ENCODE measurements around the gene TMEM52.

The TMEM52 gene

GRCh38 chr1:1903224-1903623 lies 15.9 kb downstream of the TMEM52 start:
- TF ChIP-seq GATA2 (IDR thresholded peaks at IDR 0.05; ENCODE audit: low read depth, low read length) (no peak), GATA3 (IDR thresholded peaks at IDR 0.05; ENCODE audit: low read depth, low read length) (no peak)

GRCh38 chr1:1901641-1902294 lies 17.3 kb downstream of the TMEM52 start:
- TF ChIP-seq GATA3 (IDR thresholded peaks at IDR 0.05; ENCODE audit: low read depth, low read length) (no peak), GATA2 (IDR thresholded peaks at IDR 0.05; ENCODE audit: low read depth, low read length) (no peak)

DNA sequence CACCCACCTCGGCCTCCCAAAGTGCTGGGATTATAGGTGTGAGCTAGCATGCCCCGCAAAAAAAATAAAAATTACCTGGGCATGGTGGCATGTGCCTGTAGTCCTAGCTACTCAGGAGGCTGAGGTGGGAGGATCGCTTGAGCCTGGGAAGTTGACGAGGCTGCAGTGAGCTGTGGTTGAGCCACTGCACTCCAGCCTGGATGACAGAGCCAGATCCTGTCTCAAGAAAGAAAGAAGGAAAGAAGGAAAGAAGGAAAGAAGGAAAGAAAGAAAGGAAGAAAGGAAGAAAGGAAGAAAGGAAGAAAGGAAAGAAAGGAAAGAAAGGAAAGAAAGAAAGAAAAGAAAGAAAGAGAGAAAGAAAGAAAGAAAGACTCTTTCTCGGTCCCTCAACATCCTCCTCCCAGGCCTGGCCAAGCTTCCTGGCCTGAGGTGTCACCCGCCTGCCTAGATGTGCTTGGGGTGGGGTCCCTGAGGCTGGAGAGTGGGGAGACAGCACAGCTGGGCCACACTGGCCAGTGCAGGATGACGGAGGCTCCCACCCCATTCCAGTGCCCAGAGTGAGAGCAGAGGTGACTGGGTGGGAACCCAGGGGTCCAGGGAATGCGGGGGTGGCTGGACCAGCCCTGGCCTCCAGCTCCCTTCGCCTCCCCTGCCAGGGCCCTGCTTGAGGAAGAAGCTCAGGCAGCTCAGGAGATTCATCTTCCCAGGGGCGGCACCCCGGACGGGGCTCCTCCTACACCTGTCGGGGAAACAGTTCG lies 18.0 kb downstream of the TMEM52 start:
- TF ChIP-seq GATA2 (IDR thresholded peaks at IDR 0.05; ENCODE audit: low read depth, low read length), result no peak
- TF ChIP-seq GATA3 (IDR thresholded peaks at IDR 0.05; ENCODE audit: low read depth, low read length), result no peak

GRCh38 chr1:1899967-1900327 lies 19.1 kb downstream of the TMEM52 start:
- TF ChIP-seq GATA3 (IDR thresholded peaks at IDR 0.05; ENCODE audit: low read depth, low read length), result no peak
- no peak for TF ChIP-seq GATA2 (IDR thresholded peaks at IDR 0.05; ENCODE audit: low read depth, low read length)

- TF ChIP-seq GATA3 (IDR thresholded peaks at IDR 0.05; ENCODE audit: low read depth, low read length) (no peak), GATA2 (IDR thresholded peaks at IDR 0.05; ENCODE audit: low read depth, low read length) (no peak)
These were observed 19.7 kb downstream of the TMEM52 start for GRCh38 chr1:1899266-1899966.

- TF ChIP-seq GATA2 (IDR thresholded peaks at IDR 0.05; ENCODE audit: low read depth, low read length) (no peak), GATA3 (IDR thresholded peaks at IDR 0.05; ENCODE audit: low read depth, low read length) (no peak)
These were observed 20.7 kb downstream of the TMEM52 start for GRCh38 chr1:1898246-1898933.

- no peak for TF ChIP-seq GATA2 (IDR thresholded peaks at IDR 0.05; ENCODE audit: low read depth, low read length)
- no peak for TF ChIP-seq GATA3 (IDR thresholded peaks at IDR 0.05; ENCODE audit: low read depth, low read length)
These were observed 23.4 kb downstream of the TMEM52 start for GRCh38 chr1:1895456-1896336.

GRCh38 chr1:1895060-1895418 lies 24.0 kb downstream of the TMEM52 start:
- TF ChIP-seq GATA2 (IDR thresholded peaks at IDR 0.05; ENCODE audit: low read depth, low read length) (no peak), GATA3 (IDR thresholded peaks at IDR 0.05; ENCODE audit: low read depth, low read length) (no peak)

GRCh38 chr1:1894354-1895059 lies 24.6 kb downstream of the TMEM52 start:
- TF ChIP-seq GATA3 (IDR thresholded peaks at IDR 0.05; ENCODE audit: low read depth, low read length) (no peak), GATA2 (IDR thresholded peaks at IDR 0.05; ENCODE audit: low read depth, low read length) (no peak)

DNA sequence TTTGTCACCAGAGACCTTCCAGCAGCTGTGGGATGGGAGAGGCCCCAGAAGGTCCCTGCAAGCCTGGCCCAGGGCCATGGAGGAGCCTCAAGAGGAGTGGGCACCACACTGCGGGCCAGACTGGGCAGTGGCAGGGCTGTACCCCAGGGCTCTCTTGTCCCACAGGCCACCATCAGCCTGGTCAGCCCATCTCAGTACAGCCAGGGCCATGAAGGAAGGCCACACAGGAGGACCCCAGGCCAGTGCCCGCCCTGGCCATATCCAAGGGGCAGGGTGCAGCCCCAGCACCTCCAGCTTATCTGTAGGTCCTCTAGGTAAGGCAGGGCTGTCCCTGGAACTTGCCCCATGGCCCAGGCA lies 25.1 kb downstream of the TMEM52 start:
- TF ChIP-seq GATA3 (IDR thresholded peaks at IDR 0.05; ENCODE audit: low read depth, low read length) (no peak), GATA2 (IDR thresholded peaks at IDR 0.05; ENCODE audit: low read depth, low read length) (no peak)

DNA sequence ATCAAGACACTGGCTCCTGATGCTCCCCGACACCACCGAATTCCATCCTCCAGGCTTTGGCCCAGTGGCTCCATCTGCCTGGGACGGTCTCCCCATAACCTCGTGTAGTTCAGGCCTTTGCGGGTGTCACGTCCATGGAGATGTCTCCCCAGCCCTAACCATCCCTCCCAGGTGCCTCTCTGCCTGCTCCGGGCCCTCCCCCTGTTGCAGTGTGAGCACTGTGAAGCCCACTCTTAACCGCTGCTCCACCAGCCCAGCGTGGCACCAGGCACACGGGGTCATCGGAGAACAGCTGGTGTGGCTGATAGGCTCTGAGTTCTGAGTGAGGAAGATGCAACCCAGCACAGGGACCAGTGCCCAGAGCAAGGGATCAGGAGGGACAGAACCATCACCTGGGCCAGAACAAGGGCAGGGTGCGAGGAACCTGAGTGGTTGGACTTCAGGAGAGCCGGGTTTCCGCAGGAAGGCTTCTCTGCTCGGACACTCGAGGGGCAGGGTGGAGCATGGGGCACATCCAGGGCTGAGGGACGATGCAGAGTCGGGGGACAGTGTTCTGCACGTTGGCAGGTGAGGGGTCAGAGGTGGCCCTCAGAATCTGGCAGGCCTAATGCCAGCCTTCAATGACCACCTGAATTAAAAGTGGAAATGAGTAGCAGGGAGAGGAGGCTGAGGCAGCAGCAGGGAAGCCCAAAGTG lies 25.6 kb downstream of the TMEM52 start:
- no peak for TF ChIP-seq GATA3 (IDR thresholded peaks at IDR 0.05; ENCODE audit: low read depth, low read length)
- no peak for TF ChIP-seq GATA2 (IDR thresholded peaks at IDR 0.05; ENCODE audit: low read depth, low read length)

- TF ChIP-seq GATA2 (IDR thresholded peaks at IDR 0.05; ENCODE audit: low read depth, low read length) (no peak), GATA3 (IDR thresholded peaks at IDR 0.05; ENCODE audit: low read depth, low read length) (no peak)
These were observed 26.3 kb downstream of the TMEM52 start for GRCh38 chr1:1892763-1893120.

Data from SH-SY5Y (cell line).